OCI-LY3 (cell line): ENCODE measurements around the gene PACRG.

Experiments used
- EZH2phosphoT487 ChIP-seq: fragments of 200-600 bp; shearing (Covaris generic); IDR thresholded peaks from 2 replicates; pipeline ENCODE4 v1.6.1; 2018; ENCODE audit warnings: antibody characterized with exemption, mixed run types, low read depth
- TF ChIP-seq, protein P1 (sequence below): fragments of 200-600, 300-600 bp; sonication (generic); IDR thresholded peaks from 2 replicates; pipeline ENCODE4 v1.5.1; 2014; ENCODE audit warnings: antibody characterized with exemption, low read length, low read depth

DNA sequence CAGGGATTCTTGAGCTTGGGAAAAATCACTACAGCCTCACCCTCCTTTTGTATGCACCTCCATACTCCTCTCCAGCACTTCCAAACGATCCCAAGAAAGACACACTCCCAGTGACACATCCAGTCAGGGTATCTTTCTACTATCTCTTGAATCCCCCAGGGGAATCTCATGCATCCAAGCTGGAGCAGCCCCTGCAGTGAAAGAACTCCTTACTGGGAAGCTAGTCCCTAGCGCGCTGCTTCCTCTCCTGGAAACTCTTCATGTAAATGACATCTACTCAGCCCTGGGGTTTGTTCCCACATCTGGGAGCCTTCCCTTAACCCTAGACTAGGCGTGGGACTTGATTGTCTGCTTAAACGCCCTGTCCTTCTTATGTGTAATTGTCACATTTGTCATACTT, 357.7 kb downstream of the PACRG start:
- TF ChIP-seq, protein P1, sequence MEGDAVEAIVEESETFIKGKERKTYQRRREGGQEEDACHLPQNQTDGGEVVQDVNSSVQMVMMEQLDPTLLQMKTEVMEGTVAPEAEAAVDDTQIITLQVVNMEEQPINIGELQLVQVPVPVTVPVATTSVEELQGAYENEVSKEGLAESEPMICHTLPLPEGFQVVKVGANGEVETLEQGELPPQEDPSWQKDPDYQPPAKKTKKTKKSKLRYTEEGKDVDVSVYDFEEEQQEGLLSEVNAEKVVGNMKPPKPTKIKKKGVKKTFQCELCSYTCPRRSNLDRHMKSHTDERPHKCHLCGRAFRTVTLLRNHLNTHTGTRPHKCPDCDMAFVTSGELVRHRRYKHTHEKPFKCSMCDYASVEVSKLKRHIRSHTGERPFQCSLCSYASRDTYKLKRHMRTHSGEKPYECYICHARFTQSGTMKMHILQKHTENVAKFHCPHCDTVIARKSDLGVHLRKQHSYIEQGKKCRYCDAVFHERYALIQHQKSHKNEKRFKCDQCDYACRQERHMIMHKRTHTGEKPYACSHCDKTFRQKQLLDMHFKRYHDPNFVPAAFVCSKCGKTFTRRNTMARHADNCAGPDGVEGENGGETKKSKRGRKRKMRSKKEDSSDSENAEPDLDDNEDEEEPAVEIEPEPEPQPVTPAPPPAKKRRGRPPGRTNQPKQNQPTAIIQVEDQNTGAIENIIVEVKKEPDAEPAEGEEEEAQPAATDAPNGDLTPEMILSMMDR: no peak
- TF ChIP-seq EZH2phosphoT487: no peak
